Measurements from ENCODE around the gene TMTC1. TPM values are rescaled to one million over a fixed set of nuclear protein-coding genes. Genes with fewer than 3 reads are reported as not detected.

The TMTC1 gene
- total and polyA plus RNA-seq, 3 donors from 2014 or later: 8.4 to 13.6 (median 11.5) TPM

- WGBS, 2 donors: 64 to 69% methylated on average over 2 of the region's 2 CpGs
- H3K4me3 ChIP-seq: no peak overlapping the region
- no peaks in the 10 kb centered on the region for H3K9me3 ChIP-seq
- no peaks in the 10 kb centered on the region for H3K36me3 ChIP-seq (ENCODE audit: low read depth, missing control alignments)
- H3K27ac ChIP-seq: no peak overlapping the region
- no peaks in the 10 kb centered on the region for H3K27me3 ChIP-seq
- H3K4me1 ChIP-seq: no peaks in the 10 kb centered on the region
- intact Hi-C loops (cut with DNase I; ENCODE audit: low total_unique reads): no loop called here
- TF ChIP-seq POLR2A (IDR thresholded peaks at IDR 0.05) (no peak), CTCF (IDR thresholded peaks at IDR 0.05) (no peak)
- no peak for DNase-seq
Measured at GRCh38 chr12:29667011-29667410, 116.7 kb downstream of the TMTC1 start.

GRCh38 chr12:29665107-29665506 lies 118.6 kb downstream of the TMTC1 start:
- 76 to 81% methylated on average over 5 of the region's 5 CpGs for WGBS, 2 donors
- no peaks in the 10 kb centered on the region for H3K36me3 ChIP-seq (ENCODE audit: low read depth, missing control alignments)
- no peak for TF ChIP-seq CTCF (IDR thresholded peaks at IDR 0.05)
- no peak for TF ChIP-seq POLR2A (IDR thresholded peaks at IDR 0.05)
- no peak for DNase-seq
- intact Hi-C loops (cut with DNase I; ENCODE audit: low total_unique reads): no loop called here
- no peaks in the 10 kb centered on the region for H3K9me3 ChIP-seq
- H3K27me3 ChIP-seq: no peaks in the 10 kb centered on the region
- H3K27ac ChIP-seq: no peak overlapping the region
- no peaks in the 10 kb centered on the region for H3K4me1 ChIP-seq
- H3K4me3 ChIP-seq: no peak overlapping the region

- no peak overlapping the region for H3K4me3 ChIP-seq
- intact Hi-C loops (cut with DNase I; ENCODE audit: low total_unique reads): no loop called here
- no peaks in the 10 kb centered on the region for H3K36me3 ChIP-seq (ENCODE audit: low read depth, missing control alignments)
- no peak for DNase-seq
- TF ChIP-seq CTCF (IDR thresholded peaks at IDR 0.05) (no peak), POLR2A (IDR thresholded peaks at IDR 0.05) (no peak)
- H3K4me1 ChIP-seq: no peaks in the 10 kb centered on the region
- no peaks in the 10 kb centered on the region for H3K9me3 ChIP-seq
- WGBS, 2 donors: 54 to 55% methylated on average over 9 of the region's 9 CpGs
- H3K27me3 ChIP-seq: no peaks in the 10 kb centered on the region
- no peak overlapping the region for H3K27ac ChIP-seq
Measured at GRCh38 chr12:29662734-29663323, 120.9 kb downstream of the TMTC1 start.

- 64 to 79% methylated on average over 6 of the region's 6 CpGs for WGBS, 2 donors
- no peaks in the 10 kb centered on the region for H3K27me3 ChIP-seq
- H3K4me1 ChIP-seq: no peaks in the 10 kb centered on the region
- TF ChIP-seq POLR2A (IDR thresholded peaks at IDR 0.05): no peak
- TF ChIP-seq CTCF (IDR thresholded peaks at IDR 0.05): no peak
- DNase-seq: no peak
- H3K4me3 ChIP-seq: no peak overlapping the region
- intact Hi-C loops (cut with DNase I; ENCODE audit: low total_unique reads): no loop called here
- no peaks in the 10 kb centered on the region for H3K36me3 ChIP-seq (ENCODE audit: low read depth, missing control alignments)
- no peaks in the 10 kb centered on the region for H3K9me3 ChIP-seq
- no peak overlapping the region for H3K27ac ChIP-seq
Measured at GRCh38 chr12:29660847-29661246, 122.9 kb downstream of the TMTC1 start.
